Sigmoid colon (tissue), 4 donors: ENCODE results near the gene BNC1.

ENCODE experiments used
- EP300 ChIP-seq, 4 donors: sonication (generic); formaldehyde crosslinking; IDR thresholded peaks; one replicate each; pipeline ENCODE4 v1.6.1; 2017; ENCODE audit warnings: antibody characterized with exemption in 4 of 4
- POLR2AphosphoS5 ChIP-seq, 4 donors: sonication (generic); formaldehyde crosslinking; IDR thresholded peaks; one replicate each; pipeline ENCODE4 v1.6.1; 2017; ENCODE audit warnings: antibody characterized with exemption in 4 of 4
- TF ChIP-seq, protein P1 (sequence below), 4 experiments: fragments of 450-650 bp in 3 of 4; fragments of 200-600 bp in 1 of 4; IDR thresholded peaks; one replicate each; pipeline ENCODE4 v1.5.1; 2016 to 2019; ENCODE audit warnings: antibody characterized with exemption in 4 of 4, mild to moderate bottlenecking in 3 of 4, moderate library complexity in 2 of 4

DNA sequence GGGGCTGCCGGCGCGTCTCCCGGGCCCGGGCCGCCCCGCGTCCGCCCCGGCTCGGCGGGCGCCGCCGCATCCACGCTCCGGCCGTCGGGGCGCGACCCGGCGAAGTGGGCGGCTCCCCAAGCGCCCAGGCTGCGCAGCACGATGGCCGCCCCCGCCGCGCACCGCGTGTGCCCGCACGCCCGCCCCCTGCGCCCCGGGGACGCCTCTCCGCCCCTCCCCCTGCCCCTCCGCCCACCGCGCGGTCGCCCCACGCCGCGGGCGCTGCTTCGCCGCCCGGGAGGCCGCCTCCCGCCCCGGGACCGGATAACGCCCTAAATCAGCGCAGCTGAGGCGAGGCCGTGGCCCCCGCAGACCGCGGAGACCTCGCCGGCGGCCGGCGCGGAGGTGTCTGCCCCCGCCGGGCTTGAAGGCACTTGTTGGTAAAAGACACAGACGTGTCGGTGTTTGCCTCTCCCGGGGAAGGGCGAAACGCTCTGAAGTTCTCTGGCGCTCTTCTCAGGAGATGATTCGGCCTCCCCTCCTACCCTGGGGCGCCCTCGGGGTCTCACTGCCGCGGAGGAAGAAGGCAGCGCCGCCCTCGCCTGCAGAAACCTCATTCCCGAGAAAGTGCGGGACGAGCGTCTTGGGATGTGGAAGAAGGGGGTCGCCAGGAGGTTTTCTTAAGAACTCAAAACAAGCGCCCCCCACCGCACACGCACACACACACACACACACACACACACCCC, at the start of gene BNC1:
- TF ChIP-seq EP300 (IDR thresholded peaks at IDR 0.05) = no peak
- TF ChIP-seq POLR2AphosphoS5 (IDR thresholded peaks at IDR 0.05) = no peak
- TF ChIP-seq, protein P1, sequence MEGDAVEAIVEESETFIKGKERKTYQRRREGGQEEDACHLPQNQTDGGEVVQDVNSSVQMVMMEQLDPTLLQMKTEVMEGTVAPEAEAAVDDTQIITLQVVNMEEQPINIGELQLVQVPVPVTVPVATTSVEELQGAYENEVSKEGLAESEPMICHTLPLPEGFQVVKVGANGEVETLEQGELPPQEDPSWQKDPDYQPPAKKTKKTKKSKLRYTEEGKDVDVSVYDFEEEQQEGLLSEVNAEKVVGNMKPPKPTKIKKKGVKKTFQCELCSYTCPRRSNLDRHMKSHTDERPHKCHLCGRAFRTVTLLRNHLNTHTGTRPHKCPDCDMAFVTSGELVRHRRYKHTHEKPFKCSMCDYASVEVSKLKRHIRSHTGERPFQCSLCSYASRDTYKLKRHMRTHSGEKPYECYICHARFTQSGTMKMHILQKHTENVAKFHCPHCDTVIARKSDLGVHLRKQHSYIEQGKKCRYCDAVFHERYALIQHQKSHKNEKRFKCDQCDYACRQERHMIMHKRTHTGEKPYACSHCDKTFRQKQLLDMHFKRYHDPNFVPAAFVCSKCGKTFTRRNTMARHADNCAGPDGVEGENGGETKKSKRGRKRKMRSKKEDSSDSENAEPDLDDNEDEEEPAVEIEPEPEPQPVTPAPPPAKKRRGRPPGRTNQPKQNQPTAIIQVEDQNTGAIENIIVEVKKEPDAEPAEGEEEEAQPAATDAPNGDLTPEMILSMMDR (IDR thresholded peaks at IDR 0.05) = no peak
